HG02840 (cell line): Measurements from ENCODE around the gene SOD2.

Source experiments
- ATAC-seq: cut with Tn5 transposase; IDR thresholded peaks from one replicate; pipeline ENCODE4 v1.9.1; 2021; ENCODE audit warnings: mild to moderate bottlenecking, moderate library complexity, moderate number of reproducible peaks; ENCODE audit not compliant: unreplicated experiment, low FRiP score

Gene SOD2

DNA sequence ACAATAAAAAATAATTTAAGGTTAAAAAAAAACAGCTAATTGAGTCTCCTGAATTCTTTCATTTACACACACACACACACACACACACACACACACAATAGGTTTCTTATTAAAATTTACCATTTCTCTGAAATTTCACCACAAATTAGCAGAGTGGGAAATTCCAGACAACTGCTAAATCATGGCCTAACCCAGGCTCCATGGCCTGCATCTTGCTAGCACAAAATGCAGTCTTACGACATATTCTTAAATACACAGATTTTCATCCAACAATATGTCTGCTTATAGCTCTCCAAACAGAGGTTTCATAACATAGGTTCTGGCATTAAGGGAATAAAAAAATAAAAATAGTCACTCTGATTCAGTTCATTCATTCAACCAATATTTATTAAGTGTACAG lies 46.9 kb downstream of the SOD2 start:
- ATAC-seq, result no peak

DNA sequence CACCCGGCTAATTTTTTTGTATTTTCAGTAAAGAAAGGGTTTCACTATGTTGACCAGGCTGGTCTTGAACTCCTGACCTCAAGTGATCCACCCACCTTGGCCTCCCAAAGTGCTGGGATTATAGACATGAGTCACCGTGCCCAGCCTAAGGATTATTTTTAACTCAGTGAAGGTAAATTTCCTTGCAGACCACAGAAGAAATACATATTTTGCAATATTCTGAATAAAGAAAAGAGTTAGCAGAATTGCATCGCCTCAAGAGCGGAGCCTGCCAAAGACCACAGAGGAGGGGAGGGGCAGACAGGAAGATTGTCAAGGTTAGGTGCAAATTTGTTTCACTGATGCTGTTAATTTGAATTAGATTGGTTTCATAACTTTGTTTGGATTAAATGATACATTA lies 47.4 kb downstream of the SOD2 start:
- no peak for ATAC-seq
